ENCODE measurements around the gene KAZN.

Gene KAZN

GRCh38 chr1:14768582-14769304 lies 170.3 kb downstream of the KAZN start:
- H3K4me3 Mint-ChIP-seq = no peak overlapping the region
- H3K27ac Mint-ChIP-seq = no peak overlapping the region
- TF ChIP-seq CTCF (IDR thresholded peaks at IDR 0.05) = no peak
- peaks cover 20% of the 10 kb centered on the region for H3K36me3 Mint-ChIP-seq (ENCODE audit: low read depth)
- peaks cover 16% of the 10 kb centered on the region for H3K4me1 Mint-ChIP-seq
- no peak for DNase-seq
- H3K9me3 Mint-ChIP-seq = peaks cover 5% of the 10 kb centered on the region
- peaks cover 7% of the 10 kb centered on the region for H3K27me3 Mint-ChIP-seq (ENCODE audit: low read depth, poor library complexity)

DNA sequence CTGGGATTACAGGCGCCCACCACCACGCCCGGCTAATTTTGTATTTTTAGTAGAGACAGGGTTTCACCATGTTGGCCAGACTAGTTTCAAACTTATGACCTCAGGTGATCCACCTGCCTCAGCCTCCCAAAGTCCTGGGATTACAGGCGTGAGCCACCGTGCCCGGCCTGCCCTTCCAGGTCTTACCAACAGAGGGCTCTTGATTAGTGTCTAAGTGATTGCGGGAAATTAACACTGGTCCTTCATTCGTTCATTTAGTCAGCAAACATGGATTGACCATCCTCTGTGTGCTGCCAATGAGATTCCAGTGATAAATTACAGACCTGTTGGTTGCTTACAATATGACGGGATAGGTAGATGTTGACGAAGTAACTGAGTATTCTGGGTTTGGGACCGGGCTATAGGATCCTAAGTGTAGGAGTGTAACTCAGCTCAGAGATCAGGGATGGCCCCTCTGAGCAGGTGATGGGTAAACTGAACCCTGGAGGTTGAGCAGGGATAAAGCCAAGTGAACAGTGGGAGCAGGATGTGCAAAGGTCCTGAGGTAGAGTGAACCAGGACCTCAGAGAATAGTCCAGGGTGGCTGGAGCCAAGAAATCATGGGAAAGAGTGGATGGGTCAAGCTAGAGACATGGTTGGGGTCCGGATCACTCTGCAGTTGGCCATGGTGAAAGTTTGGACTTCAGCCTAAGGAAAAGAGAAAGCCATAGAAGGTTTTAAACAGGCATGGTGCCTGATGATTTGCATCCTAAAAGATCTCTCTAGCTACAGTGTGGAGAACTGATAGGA lies 171.2 kb downstream of the KAZN start:
- H3K4me1 Mint-ChIP-seq = peaks cover 21% of the 10 kb centered on the region
- H3K9me3 Mint-ChIP-seq = peaks cover 5% of the 10 kb centered on the region
- H3K4me3 Mint-ChIP-seq = no peak overlapping the region
- H3K27me3 Mint-ChIP-seq (ENCODE audit: low read depth, poor library complexity) = peaks cover 7% of the 10 kb centered on the region
- peak overlapping the region; percentile 38 for H3K27ac Mint-ChIP-seq
- peaks cover 15% of the 10 kb centered on the region for H3K36me3 Mint-ChIP-seq (ENCODE audit: low read depth)
- no peak for TF ChIP-seq CTCF (IDR thresholded peaks at IDR 0.05)
- no peak for DNase-seq

DNA sequence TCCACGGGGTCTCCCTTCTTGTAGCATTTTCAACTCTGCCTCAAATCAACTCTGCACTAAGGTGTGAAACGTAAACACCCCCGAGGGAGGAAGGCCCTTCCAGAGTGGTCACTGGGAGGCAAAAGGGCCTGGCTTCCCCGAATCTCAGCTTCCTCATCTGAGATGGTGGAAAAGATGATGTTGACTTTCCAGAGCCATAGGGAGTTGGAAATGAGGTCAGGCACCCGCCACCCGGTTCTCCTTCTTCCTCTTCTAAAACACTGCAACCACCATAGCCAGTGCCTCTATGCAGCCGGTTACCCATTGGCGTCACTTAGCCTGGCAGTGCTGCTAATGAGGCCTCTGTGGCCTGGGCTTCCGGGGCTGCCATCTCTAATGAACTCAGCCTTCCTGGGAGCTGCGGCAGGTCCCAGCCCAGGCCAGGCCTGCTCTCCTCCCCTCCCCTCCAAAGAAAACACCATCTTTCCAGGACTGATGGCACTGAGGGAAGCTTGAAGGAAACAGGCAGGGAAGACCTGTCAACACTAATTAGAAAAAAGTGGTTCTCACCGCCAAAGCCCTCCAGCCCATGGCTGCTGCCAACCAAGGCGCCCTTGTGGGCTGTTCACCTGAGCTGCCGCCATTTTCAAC lies 175.0 kb downstream of the KAZN start:
- no peak for DNase-seq
- no peak for TF ChIP-seq CTCF (IDR thresholded peaks at IDR 0.05)
- no peak overlapping the region for H3K27ac Mint-ChIP-seq
- H3K36me3 Mint-ChIP-seq (ENCODE audit: low read depth) = no peaks in the 10 kb centered on the region
- H3K4me3 Mint-ChIP-seq = no peak overlapping the region
- H3K27me3 Mint-ChIP-seq (ENCODE audit: low read depth, poor library complexity) = peaks cover 4% of the 10 kb centered on the region
- no peaks in the 10 kb centered on the region for H3K9me3 Mint-ChIP-seq
- H3K4me1 Mint-ChIP-seq = peaks cover 24% of the 10 kb centered on the region

DNA sequence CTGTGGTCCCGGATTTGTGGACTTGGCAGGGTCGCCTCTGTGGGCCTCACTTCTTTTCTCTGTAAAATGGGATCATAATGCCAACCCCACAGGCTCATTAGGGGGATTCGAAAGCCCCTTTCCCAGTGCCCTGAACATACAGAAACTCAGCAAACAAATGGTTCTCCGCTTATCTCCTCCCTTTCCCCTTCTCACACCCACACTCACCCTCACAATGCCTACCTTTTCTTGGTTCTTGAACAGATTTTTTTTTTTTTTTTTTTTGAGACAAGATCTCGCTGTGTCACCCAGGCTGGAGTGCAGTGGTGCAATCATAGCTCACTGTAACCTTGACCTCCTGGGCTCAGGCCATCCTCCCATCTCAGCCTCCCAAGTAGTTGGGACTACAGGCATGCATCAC lies 175.7 kb downstream of the KAZN start:
- Mint-ChIP-seq H3K9me3 (no peaks in the 10 kb centered on the region), H3K27me3 (ENCODE audit: low read depth, poor library complexity) (peaks cover 4% of the 10 kb centered on the region), H3K27ac (no peak overlapping the region), H3K4me3 (no peak overlapping the region), H3K4me1 (peaks cover 31% of the 10 kb centered on the region), H3K36me3 (ENCODE audit: low read depth) (no peaks in the 10 kb centered on the region)
- no peak for TF ChIP-seq CTCF (IDR thresholded peaks at IDR 0.05)
- DNase-seq = no peak

GRCh38 chr1:14774988-14775387 lies 176.5 kb downstream of the KAZN start:
- Mint-ChIP-seq H3K27ac (no peak overlapping the region), H3K27me3 (ENCODE audit: low read depth, poor library complexity) (peaks cover 5% of the 10 kb centered on the region), H3K4me1 (peaks cover 39% of the 10 kb centered on the region), H3K36me3 (ENCODE audit: low read depth) (no peaks in the 10 kb centered on the region), H3K9me3 (no peaks in the 10 kb centered on the region), H3K4me3 (no peak overlapping the region)
- DNase-seq = no peak
- no peak for TF ChIP-seq CTCF (IDR thresholded peaks at IDR 0.05)

Measured in nephron progenitor cell (in vitro differentiated cells).